Heart left ventricle (tissue), 16 donors: Measurements from ENCODE around the gene TRIM25. TPM values are rescaled to one million over a fixed set of nuclear protein-coding genes. Genes with fewer than 3 reads are reported as not detected.

ENCODE experiments used
- ATAC-seq, 4 donors: fragments of 200-7000 bp; cut with Tn5 transposase; one replicate each; pipeline ENCODE4 v1.9.1; 2020 to 2022; ENCODE audit warnings: moderate library complexity in 4 of 4, mild to moderate bottlenecking in 3 of 4, moderate number of reproducible peaks in 1 of 4
- DNase-seq, 5 donors: peaks; one replicate each; pipeline ENCODE4 v3.0.0-alpha.2; 2020
- H3K27ac ChIP-seq, 12 donors: fragments of 200-600 bp; sonication (generic) in 4 of 12; one replicate each; pipeline versions ENCODE4 v1.5.0 to v1.8.0; 2016 to 2022; ENCODE audit warnings: mild to moderate bottlenecking in 2 of 12
- H3K27me3 ChIP-seq, 9 donors: fragments of 200-600 bp; sonication (generic) in 2 of 9; one replicate each; pipeline versions ENCODE4 v1.5.1 to v1.8.0; 2016 to 2022; ENCODE audit warnings: mild to moderate bottlenecking in 3 of 9
- H3K36me3 ChIP-seq, 9 donors: fragments of 200-600 bp; sonication (generic) in 2 of 9; one replicate each; pipeline versions ENCODE4 v1.5.0 to v1.8.0; 2018 to 2022; ENCODE audit warnings: mild to moderate bottlenecking in 2 of 9
- H3K4me1 ChIP-seq, 12 donors: fragments of 200-600 bp; sonication (generic) in 4 of 12; one replicate each; pipeline versions ENCODE4 v1.5.0 to v1.8.0; 2016 to 2022; ENCODE audit warnings: mild to moderate bottlenecking in 3 of 12
- H3K4me3 ChIP-seq, 12 donors: fragments of 200-600 bp; sonication (generic) in 4 of 12; one replicate each; pipeline versions ENCODE4 v1.5.0 to v1.8.0; 2017 to 2022; ENCODE audit warnings: mild to moderate bottlenecking in 9 of 12, moderate library complexity in 4 of 12
- H3K9me3 ChIP-seq, 12 donors: fragments of 200-600 bp; sonication (generic) in 4 of 12; one replicate each; pipeline versions ENCODE4 v1.5.0 to v1.8.0; 2016 to 2022; ENCODE audit warnings: mild to moderate bottlenecking in 1 of 12
- POLR2A ChIP-seq, 2 donors: fragments of 450-650 bp; IDR thresholded peaks; one replicate each; pipeline ENCODE4 v1.6.1; 2017; ENCODE audit warnings: antibody characterized with exemption in 2 of 2, mild to moderate bottlenecking in 2 of 2, moderate library complexity in 2 of 2
- WGBS, 4 donors: extraction: QIAGEN DNeasy Blood & Tissue Kit in 2 of 4; methylation state at CpG; one replicate each; pipeline versions ENCODE4 v1.1.5 to v1.1.7; 2013 to 2018; 5-methylcytosine and 5-hydroxymethylcytosine counted together
- intact Hi-C, 10 donors: fragments of 100-400 bp; cut with DNase I; formaldehyde crosslinking; loops; one replicate each; pipeline versions ENCODE4 v1.11.1 to v1.14.2; 2022
- polyA plus RNA-seq, 2 donors: library from polyadenylated mRNA; stranded (reverse); fragments of 200-250 nt; gene quantifications; one replicate each; pipeline ENCODE4 v1.2.3, GENCODE V29; 2013
- total RNA-seq, 9 donors: library from RNA; depleted of rRNA in 2 of 9; stranded (reverse); fragments of >200 nt in 2 of 9; fragmentation: NEBNext Ultra II Directional in 3 of 9; extraction: Animal tissue kit (Norgen Biotek cat#: 25700) in 3 of 9; gene quantifications; one replicate each; pipeline versions ENCODE4 v1.1.0 to v1.2.4, GENCODE V29; 2016 to 2023
- TF ChIP-seq, protein P1 (sequence below), 12 donors: fragments of 200-600 bp; sonication (generic) in 4 of 12; IDR thresholded peaks; one replicate each; pipeline versions ENCODE4 v1.5.0 to v1.8.0; 2018 to 2022; ENCODE audit warnings: antibody characterized with exemption in 12 of 12, mild to moderate bottlenecking in 5 of 12
- donor health status: ischemic (EF 13 %, LVEDD 7.1; RV severe dilation, severe dysfunction).
- donor health status: healthy with polysubstance abuse.
- donor health status: DM: no; HTN: yes; CAD: no.
- donor health status: DM: no; HTN: no; CAD: no.
- donor health status: ischemic (EF 25% LVEDD 6.9; RV normal size, moderate dysfunction).
- donor health status: ischemic (EF 25% LVEDD 5.7; RV mildly dilated, moderate dysfunction).
- donor health status: healthy.
- donor health status: DM: yes; HTN: yes; CAD: no.
- donor health status: ischemic (EF 35%, LVEDD 5.7; RV mildly dilated, moderate dysfunction).
- donor health status: nonischemic (EF 11% LVEDD 7.7; RV severe dilation, severe dysfunction).
- donor health status: DM: yes; HTN: yes; CAD: no.
- donor health status: PGD.
- donor health status: ischemic (EF 29% LVEDD 5.4; RV normal size, mild dysfunction).
- donor health status: nonischemic (EF 23%, LVEDD 6.1; RV moderate dilation, normal function).

TRIM25 gene
- total and polyA plus RNA-seq, 11 donors = 9.2 to 55.9 (median 14.9) TPM

DNA sequence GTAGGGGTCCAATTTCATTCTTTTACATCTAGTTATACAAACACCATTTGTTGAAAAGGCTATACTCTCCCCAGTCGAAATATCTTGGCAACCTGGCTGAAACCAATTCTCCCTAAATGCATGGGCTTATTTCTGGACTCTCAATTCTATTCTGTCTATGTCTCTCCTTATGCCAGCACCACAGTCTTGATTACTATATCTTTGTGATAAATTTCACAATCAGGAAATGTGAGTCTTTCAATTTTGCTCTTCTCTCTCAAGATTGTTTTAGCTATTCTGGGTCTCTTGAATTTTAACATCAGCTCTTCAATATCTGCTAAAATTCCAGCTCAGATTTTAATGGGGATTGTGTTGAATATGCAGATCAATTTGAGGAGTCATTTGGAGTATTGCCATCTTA lies 5.9 kb upstream of the TRIM25 start:
- H3K9me3 ChIP-seq = peaks cover 0 to 12% (median 0%) of the 10 kb centered on the region in 12 donors
- no peak for DNase-seq
- intact Hi-C loops = no loop called here
- no peak for ATAC-seq
- H3K4me3 ChIP-seq = no peak overlapping the region
- TF ChIP-seq POLR2A (IDR thresholded peaks at IDR 0.05) = no peak
- TF ChIP-seq, protein P1, sequence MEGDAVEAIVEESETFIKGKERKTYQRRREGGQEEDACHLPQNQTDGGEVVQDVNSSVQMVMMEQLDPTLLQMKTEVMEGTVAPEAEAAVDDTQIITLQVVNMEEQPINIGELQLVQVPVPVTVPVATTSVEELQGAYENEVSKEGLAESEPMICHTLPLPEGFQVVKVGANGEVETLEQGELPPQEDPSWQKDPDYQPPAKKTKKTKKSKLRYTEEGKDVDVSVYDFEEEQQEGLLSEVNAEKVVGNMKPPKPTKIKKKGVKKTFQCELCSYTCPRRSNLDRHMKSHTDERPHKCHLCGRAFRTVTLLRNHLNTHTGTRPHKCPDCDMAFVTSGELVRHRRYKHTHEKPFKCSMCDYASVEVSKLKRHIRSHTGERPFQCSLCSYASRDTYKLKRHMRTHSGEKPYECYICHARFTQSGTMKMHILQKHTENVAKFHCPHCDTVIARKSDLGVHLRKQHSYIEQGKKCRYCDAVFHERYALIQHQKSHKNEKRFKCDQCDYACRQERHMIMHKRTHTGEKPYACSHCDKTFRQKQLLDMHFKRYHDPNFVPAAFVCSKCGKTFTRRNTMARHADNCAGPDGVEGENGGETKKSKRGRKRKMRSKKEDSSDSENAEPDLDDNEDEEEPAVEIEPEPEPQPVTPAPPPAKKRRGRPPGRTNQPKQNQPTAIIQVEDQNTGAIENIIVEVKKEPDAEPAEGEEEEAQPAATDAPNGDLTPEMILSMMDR (IDR thresholded peaks at IDR 0.05) = no peak
- H3K27ac ChIP-seq = no peak overlapping the region
- H3K36me3 ChIP-seq = no peaks in the 10 kb centered on the region
- H3K27me3 ChIP-seq = no peaks in the 10 kb centered on the region
- H3K4me1 ChIP-seq = peaks cover 0 to 24% (median 9%) of the 10 kb centered on the region in 12 donors
- WGBS, 4 donors = 82 to 87% (median 85%) methylated on average over 1 of the region's 1 CpG

DNA sequence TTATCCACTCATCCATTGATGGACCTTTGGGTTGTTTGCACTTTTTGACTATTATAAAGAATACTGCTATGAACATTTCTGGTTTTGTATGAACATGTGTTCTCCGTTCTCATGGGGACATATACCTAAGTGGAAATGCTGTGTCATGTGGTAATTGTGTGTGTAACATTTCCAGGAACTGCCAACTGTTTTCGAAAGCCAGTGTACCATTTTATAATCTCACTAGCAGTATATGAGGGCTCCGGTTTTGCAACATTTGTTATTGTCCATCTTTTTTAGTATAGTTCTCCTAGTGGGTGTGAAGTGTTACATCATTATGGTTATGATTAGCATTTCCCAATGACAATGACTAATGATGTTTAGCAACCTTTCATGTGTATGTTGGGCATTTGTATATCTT lies 5.1 kb upstream of the TRIM25 start:
- Histone ChIP-seq H3K36me3 (no peaks in the 10 kb centered on the region), H3K27ac (peak overlapping the region in 1 of 12 donors; percentile 47), H3K9me3 (peaks cover 0 to 12% (median 0%) of the 10 kb centered on the region in 12 donors), H3K27me3 (no peaks in the 10 kb centered on the region), H3K4me1 (peaks cover 0 to 26% (median 10%) of the 10 kb centered on the region in 12 donors), H3K4me3 (no peak overlapping the region)
- no peak for TF ChIP-seq POLR2A (IDR thresholded peaks at IDR 0.05)
- TF ChIP-seq, protein P1 (IDR thresholded peaks at IDR 0.05) = no peak
- WGBS, 4 donors = 87 to 96% (median 93%) methylated on average over 3 of the region's 3 CpGs
- DNase-seq (no peak), ATAC-seq (peak in 1 of 4 donors; percentile 12)
- intact Hi-C loops = no loop called here

DNA sequence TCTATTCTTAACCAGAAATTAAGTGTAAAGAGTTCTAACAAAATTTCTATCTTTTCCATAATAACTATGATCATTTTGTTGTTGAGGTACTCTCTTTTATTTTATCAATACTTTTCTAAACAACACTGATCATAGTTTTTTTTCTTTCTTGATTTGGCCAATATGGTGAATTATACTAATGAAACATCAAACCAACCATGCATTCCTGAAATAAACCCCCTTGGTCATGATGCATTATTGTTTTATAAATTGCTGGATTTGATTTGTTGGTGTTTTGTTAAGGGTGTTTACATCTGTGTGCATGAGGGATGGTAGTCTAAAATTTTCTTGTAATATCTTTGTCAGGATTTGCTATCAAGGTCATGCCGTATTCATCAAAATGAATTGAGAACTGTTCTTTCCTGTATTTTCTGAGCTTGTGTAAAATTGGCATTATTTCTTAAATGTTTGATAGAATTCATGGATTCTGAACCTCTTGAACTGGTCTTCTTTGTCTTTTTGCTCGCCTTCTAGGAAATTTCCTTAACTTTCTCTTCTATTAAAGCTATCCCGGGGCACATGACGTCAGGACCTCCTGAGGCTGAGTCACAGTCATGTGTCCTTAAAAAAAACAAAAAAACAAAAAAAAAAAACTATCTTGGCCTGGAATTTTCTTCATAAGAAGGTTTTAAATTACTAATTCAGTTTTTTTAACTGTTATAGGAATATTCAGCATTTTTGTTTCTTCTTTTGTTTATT lies 3.9 kb upstream of the TRIM25 start:
- no peak for ATAC-seq
- Histone ChIP-seq H3K27me3 (no peaks in the 10 kb centered on the region), H3K4me3 (no peak overlapping the region), H3K27ac (peak overlapping the region in 1 of 12 donors; percentile 47), H3K9me3 (peaks cover 0 to 12% (median 0%) of the 10 kb centered on the region in 12 donors), H3K36me3 (no peaks in the 10 kb centered on the region), H3K4me1 (peaks cover 0 to 29% (median 13%) of the 10 kb centered on the region in 12 donors)
- DNase-seq = peak in 1 of 5 donors; percentile 46
- TF ChIP-seq, protein P1 (IDR thresholded peaks at IDR 0.05) = no peak
- TF ChIP-seq POLR2A (IDR thresholded peaks at IDR 0.05) = no peak
- 70 to 83% (median 75%) methylated on average over 4 of the region's 4 CpGs for WGBS, 4 donors
- intact Hi-C loops = no loop called here

DNA sequence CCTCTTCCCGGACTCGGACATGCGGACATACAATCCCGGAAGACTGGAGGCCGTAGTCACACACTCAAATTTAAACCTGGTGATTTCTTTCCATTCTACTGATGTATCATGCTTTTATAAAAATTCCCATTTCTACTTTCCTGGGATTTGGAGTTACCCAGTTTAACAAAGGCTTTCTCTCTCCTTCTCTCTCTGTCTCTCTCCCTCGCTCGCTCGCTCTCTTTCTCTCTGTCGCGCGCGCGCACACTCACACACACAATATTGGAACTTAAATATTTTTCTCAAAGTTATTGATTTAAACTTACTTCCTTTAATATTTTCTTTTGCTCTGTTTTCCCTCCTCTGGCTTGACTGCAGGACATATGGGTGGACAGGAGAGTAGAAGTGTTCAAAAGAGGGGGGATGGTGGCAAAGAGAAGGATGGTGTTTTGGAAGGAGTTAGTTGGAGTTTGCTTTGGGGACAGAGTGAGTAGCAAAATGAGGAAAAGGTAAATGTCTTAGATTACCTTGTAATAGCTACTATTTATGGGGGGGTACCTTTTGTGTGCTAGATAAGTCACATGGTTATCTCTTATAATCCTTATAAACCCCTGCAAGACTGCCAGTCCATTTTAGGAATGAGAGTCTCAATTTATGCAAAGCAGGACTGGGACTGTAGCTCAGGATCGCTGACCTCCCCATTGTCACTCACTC lies 878 bp upstream of the TRIM25 start:
- peak overlapping the region; percentile 68 to 98 (median 81) for H3K4me3 ChIP-seq
- intact Hi-C loops = loop anchor here in 5 of 10 donors (5.0 kb wide), 2 partner anchors 77 to 82 kb away; partner anchors contain the start of genes C17orf67 (in 2 of the 5) and DGKE (in 2 of the 5)
- TF ChIP-seq POLR2A (IDR thresholded peaks at IDR 0.05) = no peak
- TF ChIP-seq, protein P1 (IDR thresholded peaks at IDR 0.05) = no peak
- WGBS, 4 donors = 10 to 16% (median 14%) methylated on average over 14 of the region's 14 CpGs
- peaks cover 0 to 6% (median 0%) of the 10 kb centered on the region in 9 donors for H3K36me3 ChIP-seq
- H3K4me1 ChIP-seq = peaks cover 0 to 59% (median 26%) of the 10 kb centered on the region in 12 donors
- peaks cover 0 to 12% (median 0%) of the 10 kb centered on the region in 12 donors for H3K9me3 ChIP-seq
- ATAC-seq = peak in 1 of 4 donors; percentile 1
- DNase-seq = no peak
- peak overlapping the region in 11 of 12 donors; percentile 83 to 97 (median 92) for H3K27ac ChIP-seq
- H3K27me3 ChIP-seq = no peaks in the 10 kb centered on the region
